Fibroblast of pulmonary artery (primary cell): Measurements from ENCODE around the gene BEND7.

Experiments
- DNase-seq: peaks from one replicate; pipeline ENCODE4 v3.0.0-alpha.2; 2010; ENCODE audit warnings: low read depth
- H3K4me3 ChIP-seq: replicated peaks from 2 replicates; pipeline ENCODE4 v1.5.1; 2011; ENCODE audit warnings: low read depth, mild to moderate bottlenecking, control low read depth, low read length, moderate library complexity
- TF ChIP-seq, protein P1 (sequence below): IDR thresholded peaks from 2 replicates; pipeline ENCODE4 v1.5.1; 2011; ENCODE audit warnings: mild to moderate bottlenecking, control low read depth, low read length, inconsistent platforms; ENCODE audit errors: missing control alignments

BEND7 gene

DNA sequence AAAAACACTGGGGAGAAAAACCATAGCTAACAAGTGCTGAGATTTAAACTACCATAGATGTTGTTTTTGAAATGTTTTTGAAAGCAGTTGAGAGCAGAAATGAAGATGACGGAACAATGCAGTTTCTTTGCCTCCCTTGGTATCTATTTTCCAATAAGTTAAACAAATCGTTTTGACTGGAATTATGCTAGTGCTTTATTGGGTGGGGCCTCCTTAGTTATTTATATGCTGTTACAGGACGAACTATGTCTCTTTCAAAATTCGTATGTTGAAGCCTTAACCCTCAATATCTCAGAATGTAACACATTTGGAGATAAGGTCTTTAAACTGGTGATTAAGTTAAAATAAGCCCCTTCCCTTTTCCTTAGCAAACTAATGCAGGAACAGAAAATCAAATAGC, 135.2 kb downstream of the BEND7 start:
- H3K4me3 ChIP-seq: no peak overlapping the region
- TF ChIP-seq, protein P1, sequence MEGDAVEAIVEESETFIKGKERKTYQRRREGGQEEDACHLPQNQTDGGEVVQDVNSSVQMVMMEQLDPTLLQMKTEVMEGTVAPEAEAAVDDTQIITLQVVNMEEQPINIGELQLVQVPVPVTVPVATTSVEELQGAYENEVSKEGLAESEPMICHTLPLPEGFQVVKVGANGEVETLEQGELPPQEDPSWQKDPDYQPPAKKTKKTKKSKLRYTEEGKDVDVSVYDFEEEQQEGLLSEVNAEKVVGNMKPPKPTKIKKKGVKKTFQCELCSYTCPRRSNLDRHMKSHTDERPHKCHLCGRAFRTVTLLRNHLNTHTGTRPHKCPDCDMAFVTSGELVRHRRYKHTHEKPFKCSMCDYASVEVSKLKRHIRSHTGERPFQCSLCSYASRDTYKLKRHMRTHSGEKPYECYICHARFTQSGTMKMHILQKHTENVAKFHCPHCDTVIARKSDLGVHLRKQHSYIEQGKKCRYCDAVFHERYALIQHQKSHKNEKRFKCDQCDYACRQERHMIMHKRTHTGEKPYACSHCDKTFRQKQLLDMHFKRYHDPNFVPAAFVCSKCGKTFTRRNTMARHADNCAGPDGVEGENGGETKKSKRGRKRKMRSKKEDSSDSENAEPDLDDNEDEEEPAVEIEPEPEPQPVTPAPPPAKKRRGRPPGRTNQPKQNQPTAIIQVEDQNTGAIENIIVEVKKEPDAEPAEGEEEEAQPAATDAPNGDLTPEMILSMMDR: no peak
- no peak for DNase-seq

DNA sequence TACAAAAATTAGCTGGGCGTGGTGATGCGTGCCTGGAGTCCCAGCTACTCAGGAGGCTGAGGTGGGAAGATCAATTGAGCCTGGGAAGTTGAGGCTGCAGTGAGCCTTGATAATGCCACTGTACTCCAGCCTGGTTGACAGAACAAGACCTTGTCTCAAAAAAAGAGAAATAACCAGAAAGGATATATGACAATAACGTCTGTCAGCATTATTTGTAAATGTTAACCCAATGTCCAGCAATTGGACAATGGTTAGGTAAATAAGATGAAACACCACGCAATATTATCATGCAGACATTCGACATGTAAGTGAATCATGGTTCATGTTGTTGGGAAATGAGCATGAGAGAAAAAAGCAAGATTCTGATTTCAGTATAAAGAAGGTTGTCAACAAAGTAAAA, 136.1 kb downstream of the BEND7 start:
- no peak for DNase-seq
- H3K4me3 ChIP-seq: no peak overlapping the region

More for the DNA sequence above, 136.1 kb downstream of the BEND7 start:
- TF ChIP-seq, protein P1: no peak
